ENCODE measurements around the gene BRPF3. TPM values are rescaled to one million over a fixed set of nuclear protein-coding genes. Genes with fewer than 3 reads are reported as not detected.

The BRPF3 gene
- total and polyA plus RNA-seq, 2 donors (not counting 1 experiment from before 2014, with no cell fraction given) = 10.4 to 10.6 TPM

GRCh38 chr6:36171573-36171972, 25.0 kb upstream of the BRPF3 start:
- no peak overlapping the region for H3K9ac ChIP-seq (ENCODE audit: insufficient read depth, low read length)
- no peak overlapping the region for H2AFZ ChIP-seq (ENCODE audit: low read length)
- no peak for TF ChIP-seq CTCF (conservative IDR thresholded peaks at IDR 0.05 in 1 of 2, IDR thresholded peaks at IDR 0.05 in 1 of 2; ENCODE audit: low read depth in 1 of 2, low read length in 2 of 2)
- TF ChIP-seq EZH2 (IDR thresholded peaks at IDR 0.05; ENCODE audit: low read length, missing control alignments) = no peak
- no peak overlapping the region for H3K27ac ChIP-seq (ENCODE audit: insufficient read depth, low read length)
- peaks cover 3% of the 10 kb centered on the region for H3K27me3 ChIP-seq (ENCODE audit: control insufficient read depth, insufficient read depth, low read length)
- H3K4me1 ChIP-seq (ENCODE audit: control insufficient read depth, extremely low read depth, insufficient read depth, low read length) = no peaks in the 10 kb centered on the region
- DNase-seq (ENCODE audit: low read depth in 2 of 2) = no peak
- no peaks in the 10 kb centered on the region for H3K9me3 ChIP-seq (ENCODE audit: control insufficient read depth, insufficient read depth, low read depth, low read length)
- no peaks in the 10 kb centered on the region for H3K36me3 ChIP-seq (ENCODE audit: control insufficient read depth, insufficient read depth, low read length)
- no peak overlapping the region for H3K4me3 ChIP-seq (replicated peaks in 1 of 4; ENCODE audit: control extremely low read depth in 1 of 4, insufficient read depth in 1 of 4, low read depth in 3 of 4, low read length in 4 of 4)
- H4K20me1 ChIP-seq (ENCODE audit: control insufficient read depth, extremely low read depth, insufficient read depth, low read length) = no peaks in the 10 kb centered on the region
- no peak overlapping the region for H3K4me2 ChIP-seq (ENCODE audit: extremely low read depth, insufficient read depth, low read length)
- H3K79me2 ChIP-seq (ENCODE audit: control insufficient read depth, insufficient read depth, low read length) = no peaks in the 10 kb centered on the region

GRCh38 chr6:36177166-36177565, 19.4 kb upstream of the BRPF3 start:
- Histone ChIP-seq H3K4me3 (replicated peaks in 1 of 4; ENCODE audit: control extremely low read depth in 1 of 4, insufficient read depth in 1 of 4, low read depth in 3 of 4, low read length in 4 of 4) (no peak overlapping the region), H4K20me1 (ENCODE audit: control insufficient read depth, extremely low read depth, insufficient read depth, low read length) (no peaks in the 10 kb centered on the region), H3K27ac (ENCODE audit: insufficient read depth, low read length) (no peak overlapping the region), H3K27me3 (ENCODE audit: control insufficient read depth, insufficient read depth, low read length) (peaks cover 7% of the 10 kb centered on the region), H3K4me1 (ENCODE audit: control insufficient read depth, extremely low read depth, insufficient read depth, low read length) (no peaks in the 10 kb centered on the region), H3K9me3 (ENCODE audit: control insufficient read depth, insufficient read depth, low read depth, low read length) (no peaks in the 10 kb centered on the region), H2AFZ (ENCODE audit: low read length) (no peak overlapping the region), H3K79me2 (ENCODE audit: control insufficient read depth, insufficient read depth, low read length) (no peaks in the 10 kb centered on the region), H3K9ac (ENCODE audit: insufficient read depth, low read length) (no peak overlapping the region), H3K36me3 (ENCODE audit: control insufficient read depth, insufficient read depth, low read length) (no peaks in the 10 kb centered on the region), H3K4me2 (ENCODE audit: extremely low read depth, insufficient read depth, low read length) (no peak overlapping the region)
- TF ChIP-seq CTCF (conservative IDR thresholded peaks at IDR 0.05 in 1 of 2, IDR thresholded peaks at IDR 0.05 in 1 of 2; ENCODE audit: low read depth in 1 of 2, low read length in 2 of 2) = no peak
- no peak for TF ChIP-seq EZH2 (IDR thresholded peaks at IDR 0.05; ENCODE audit: low read length, missing control alignments)
- DNase-seq (ENCODE audit: low read depth in 2 of 2) = no peak

- Histone ChIP-seq H3K79me2 (ENCODE audit: control insufficient read depth, insufficient read depth, low read length) (no peaks in the 10 kb centered on the region), H3K4me2 (ENCODE audit: extremely low read depth, insufficient read depth, low read length) (no peak overlapping the region), H3K9ac (ENCODE audit: insufficient read depth, low read length) (no peak overlapping the region), H2AFZ (ENCODE audit: low read length) (no peak overlapping the region), H3K4me1 (ENCODE audit: control insufficient read depth, extremely low read depth, insufficient read depth, low read length) (no peaks in the 10 kb centered on the region), H3K27me3 (ENCODE audit: control insufficient read depth, insufficient read depth, low read length) (peaks cover 5% of the 10 kb centered on the region), H4K20me1 (ENCODE audit: control insufficient read depth, extremely low read depth, insufficient read depth, low read length) (no peaks in the 10 kb centered on the region), H3K27ac (ENCODE audit: insufficient read depth, low read length) (no peak overlapping the region), H3K36me3 (ENCODE audit: control insufficient read depth, insufficient read depth, low read length) (no peaks in the 10 kb centered on the region), H3K4me3 (replicated peaks in 1 of 4; ENCODE audit: control extremely low read depth in 1 of 4, insufficient read depth in 1 of 4, low read depth in 3 of 4, low read length in 4 of 4) (no peak overlapping the region), H3K9me3 (ENCODE audit: control insufficient read depth, insufficient read depth, low read depth, low read length) (no peaks in the 10 kb centered on the region)
- DNase-seq (ENCODE audit: low read depth in 2 of 2) = no peak
- no peak for TF ChIP-seq CTCF (conservative IDR thresholded peaks at IDR 0.05 in 1 of 2, IDR thresholded peaks at IDR 0.05 in 1 of 2; ENCODE audit: low read depth in 1 of 2, low read length in 2 of 2)
- no peak for TF ChIP-seq EZH2 (IDR thresholded peaks at IDR 0.05; ENCODE audit: low read length, missing control alignments)
These were observed 18.0 kb upstream of the BRPF3 start for GRCh38 chr6:36178544-36178943.

Data from fibroblast of lung (primary cell).